Epidermal melanocyte (primary cell): ENCODE measurements around the gene DCXR.
A peak's percentile ranks its signal among the peaks of the same experiment; 100 is the strongest.
"Not testable (repeated sequence)": the region's sequence is repeated elsewhere in the genome, so short reads cannot be mapped to it uniquely, and the experiment has no call there.

Source experiments
- DNase-seq: peaks from one replicate; pipeline ENCODE4 v3.0.0; 2011; ENCODE audit warnings: low spot score; ENCODE audit not compliant: insufficient read length

The DCXR gene

DNA sequence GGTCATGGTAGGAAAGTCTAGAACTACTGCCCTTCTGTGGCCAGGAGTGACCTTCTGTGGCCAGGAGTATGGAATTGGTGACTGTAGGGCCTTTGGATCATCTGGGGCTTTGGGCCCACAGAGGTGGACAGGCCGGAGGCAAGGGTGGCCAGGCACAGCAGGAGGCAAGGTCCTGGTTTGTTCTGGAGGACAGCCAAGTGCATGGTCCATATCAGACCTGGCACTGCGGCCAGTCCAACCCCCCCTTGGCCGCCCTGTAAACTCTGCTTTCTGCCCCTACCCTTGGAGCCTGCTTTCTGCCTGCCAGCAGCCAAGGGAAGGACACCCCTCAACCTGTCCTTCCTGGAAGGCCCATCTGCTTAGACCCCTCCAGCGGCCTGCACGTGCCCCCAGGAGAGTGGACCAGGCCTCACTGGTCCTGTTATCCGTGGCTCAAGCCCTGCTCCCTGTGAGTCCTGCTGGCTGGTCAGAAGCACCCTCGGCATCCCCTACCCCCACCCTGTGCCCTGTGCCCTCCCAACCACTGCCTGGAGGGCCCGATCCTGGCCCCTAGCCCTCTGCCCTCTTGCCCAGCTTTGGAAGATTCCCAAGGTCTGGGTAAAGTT, 2.3 kb upstream of the DCXR start:
- no peak for DNase-seq

DNA sequence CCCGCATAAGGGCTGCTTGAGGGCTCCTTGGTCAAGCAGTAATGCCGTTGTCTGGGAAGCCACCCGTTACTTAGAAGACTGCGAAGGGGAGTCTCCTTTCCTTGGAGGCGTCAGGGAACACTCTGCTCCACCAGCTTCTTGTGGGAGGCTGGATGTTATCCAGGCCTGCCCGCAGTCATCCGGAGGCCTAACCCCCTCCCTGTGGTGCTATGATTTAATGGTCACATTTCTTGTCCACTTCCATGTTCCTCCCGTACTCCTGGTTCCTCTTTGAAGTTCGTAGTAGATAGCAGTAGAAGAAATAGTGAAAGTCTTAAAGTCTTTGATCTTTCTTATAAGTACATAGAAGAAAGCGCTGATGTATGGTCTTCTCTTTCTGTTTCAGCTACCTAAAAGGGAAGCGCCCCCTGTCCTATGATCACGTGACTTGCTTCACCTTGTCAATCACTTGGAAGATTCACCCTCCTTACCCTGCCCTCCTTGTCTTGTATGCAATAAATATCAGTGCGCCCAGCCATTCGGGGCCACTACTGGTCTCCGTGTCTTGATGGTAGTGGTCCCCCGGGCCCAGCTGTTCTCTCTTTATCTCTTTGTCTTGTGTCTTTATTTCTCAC, 1.4 kb upstream of the DCXR start:
- DNase-seq: not testable (repeated sequence)

DNA sequence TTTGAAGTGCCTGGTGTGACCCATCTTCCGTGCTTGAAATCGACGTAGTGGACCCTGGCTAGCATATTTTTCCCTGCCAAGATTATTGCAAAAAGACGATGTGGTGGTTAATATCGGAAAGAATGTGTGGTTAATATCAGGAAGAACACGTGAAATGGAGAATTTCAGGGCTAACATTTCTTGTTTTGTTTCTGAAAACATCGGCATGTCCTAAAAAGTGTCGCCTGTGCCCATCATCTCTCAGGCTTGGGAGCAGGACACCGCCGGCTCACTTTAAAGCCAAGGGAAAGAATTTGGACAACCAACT, 345 bp upstream of the DCXR start:
- no peak for DNase-seq

DNA sequence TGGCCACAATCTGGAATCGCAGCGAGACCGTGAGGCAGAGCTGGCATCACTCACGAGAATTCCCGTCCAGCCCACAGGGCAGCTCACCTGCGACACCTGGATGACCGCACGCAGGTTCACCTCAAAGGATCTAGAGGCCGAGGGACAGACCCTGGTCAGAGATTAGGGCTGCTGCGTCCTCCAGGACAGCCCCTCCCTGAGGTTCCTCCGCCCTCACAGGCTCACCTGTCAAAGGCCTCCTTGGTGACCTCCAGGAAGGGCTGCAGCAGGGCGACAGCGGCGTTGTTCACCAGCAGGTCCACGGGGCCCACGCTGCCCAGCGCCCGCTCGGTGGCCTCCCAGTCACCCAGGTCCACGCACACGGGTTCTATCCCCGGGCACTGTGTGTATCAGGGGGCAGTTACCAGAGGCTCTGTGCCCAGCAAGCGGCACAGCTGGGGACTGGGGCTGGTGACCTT, 834 bp downstream of the DCXR start:
- no peak for DNase-seq

- DNase-seq: no peak
Measured at GRCh38 chr17:82035956-82036633, 1.4 kb downstream of the DCXR start.

DNA sequence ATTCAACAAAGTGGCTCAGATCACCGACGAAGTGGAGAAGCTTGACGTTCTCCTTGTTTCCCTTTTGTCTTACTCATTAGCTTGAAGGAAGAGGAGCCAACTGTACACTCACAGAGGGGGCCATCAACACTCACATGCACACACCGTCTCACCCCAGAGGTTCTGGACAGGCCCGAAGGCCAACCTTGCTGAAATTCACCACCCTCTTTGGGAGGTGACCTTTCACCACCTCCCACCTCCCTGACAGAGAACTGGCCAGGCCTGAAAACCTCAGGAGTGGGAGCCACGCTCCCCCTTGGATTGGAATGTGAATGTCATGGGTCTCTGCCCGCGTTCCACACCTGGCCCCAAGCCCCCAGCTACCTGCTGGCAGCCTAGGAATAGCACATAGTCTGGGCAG, 2.0 kb downstream of the DCXR start:
- DNase-seq: no peak

- no peak for DNase-seq
Measured at GRCh38 chr17:82034371-82035011, 3.0 kb downstream of the DCXR start.

GRCh38 chr17:82033359-82034085, 4.0 kb downstream of the DCXR start:
- no peak for DNase-seq

GRCh38 chr17:82031885-82032627, 5.4 kb downstream of the DCXR start:
- no peak for DNase-seq

DNA sequence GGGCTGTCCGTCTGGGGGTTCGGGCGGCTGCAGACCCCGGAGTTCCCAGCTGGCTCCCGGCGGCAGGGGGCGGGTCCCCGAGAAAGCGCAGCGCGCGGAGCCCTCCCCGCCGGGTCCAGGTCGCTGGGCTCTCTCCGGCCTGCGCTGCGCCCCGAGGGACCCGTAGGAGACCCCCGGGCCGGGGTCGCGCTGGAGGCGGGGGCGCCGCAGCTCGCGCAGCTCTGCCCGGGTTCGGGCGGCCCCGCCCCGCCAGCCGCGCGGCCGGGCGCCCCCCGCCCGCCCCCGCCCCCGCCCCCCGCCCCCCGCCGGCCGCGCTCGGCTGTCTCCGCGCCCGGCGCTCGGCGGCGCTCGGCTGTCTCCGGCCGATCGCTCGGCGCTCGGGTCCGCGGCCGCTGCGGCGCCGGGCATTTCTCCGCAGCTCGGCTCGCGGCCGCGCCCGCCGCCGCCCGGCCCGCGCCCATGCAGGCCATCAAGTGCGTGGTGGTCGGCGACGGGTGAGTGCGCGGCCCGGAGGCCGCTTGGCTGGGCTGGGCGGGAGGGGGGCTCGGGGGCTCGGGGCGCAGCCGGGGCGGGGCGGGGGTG, 6.1 kb downstream of the DCXR start, which contains the start of gene RAC3:
RAC3 (plus strand) TSS at position 376 of the 582 bp plus-strand sequence; CDS start at position 460, 84 bp downstream.
- peak; percentile 61 for DNase-seq

- peak; percentile 92 for DNase-seq
Measured at GRCh38 chr17:82030470-82031302, 6.8 kb downstream of the DCXR start.

DNA sequence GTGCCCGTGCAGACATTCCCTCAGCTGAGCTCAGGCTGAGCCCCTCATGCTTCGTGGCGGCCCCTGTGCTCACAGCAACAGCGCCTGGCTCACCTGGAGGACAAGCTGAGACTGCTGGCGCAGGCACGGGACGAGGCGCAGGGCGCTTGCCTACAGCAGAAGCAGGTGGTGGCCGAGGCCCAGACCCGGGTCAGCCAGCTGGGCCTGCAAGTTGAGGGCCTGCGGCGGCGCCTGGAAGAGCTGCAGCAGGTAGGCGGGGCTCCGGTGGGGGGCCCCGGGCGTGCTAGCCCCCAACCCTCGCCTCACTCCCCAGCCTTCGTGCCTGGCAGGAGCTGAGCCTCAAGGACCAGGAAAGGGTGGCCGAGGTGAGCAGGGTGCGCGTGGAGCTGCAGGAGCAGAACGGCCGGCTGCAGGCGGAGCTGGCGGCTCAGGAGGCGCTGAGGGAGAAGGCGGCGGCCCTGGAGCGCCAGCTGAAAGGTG, 7.5 kb downstream of the DCXR start:
- DNase-seq: no peak

DNA sequence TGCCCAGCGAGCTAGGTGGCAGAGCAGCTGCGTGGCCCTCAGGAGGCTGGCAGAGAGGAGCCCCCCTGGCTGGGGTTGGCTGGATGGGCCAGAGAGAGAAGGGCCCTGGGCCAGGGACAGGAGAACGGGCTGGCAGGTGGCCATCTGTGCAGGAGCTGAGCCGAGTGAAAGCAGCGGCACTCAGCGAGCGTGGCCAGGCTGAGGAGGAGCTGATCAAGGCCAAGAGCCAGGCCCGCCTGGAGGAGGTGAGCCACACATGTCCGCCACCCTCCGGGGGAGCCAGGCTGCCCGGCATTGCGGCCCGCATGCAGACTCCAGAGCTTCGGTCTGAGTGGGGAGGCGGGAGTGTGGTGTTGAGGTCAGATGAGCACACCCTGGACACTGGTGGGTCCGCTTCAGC, 8.1 kb downstream of the DCXR start:
- DNase-seq: no peak

DNA sequence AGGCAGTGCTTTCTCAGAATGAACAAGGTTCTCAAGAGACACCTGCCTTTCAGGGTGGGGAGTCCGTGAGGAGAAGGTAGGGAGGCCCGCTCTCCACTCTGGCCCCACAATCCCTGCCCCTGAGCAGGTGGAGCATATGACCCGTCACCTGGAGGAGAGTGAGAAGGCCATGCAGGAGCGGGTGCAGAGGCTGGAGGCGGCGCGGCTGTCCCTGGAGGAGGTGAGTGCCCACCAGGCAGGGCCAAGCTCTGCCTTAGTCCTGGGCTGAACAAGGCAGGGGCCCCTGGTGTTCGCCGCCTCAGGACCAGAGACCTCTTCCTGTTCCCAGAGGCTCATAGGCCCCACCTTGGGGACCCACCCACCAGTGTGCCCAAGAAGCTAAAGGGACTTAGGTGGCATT, 8.5 kb downstream of the DCXR start:
- no peak for DNase-seq

DNA sequence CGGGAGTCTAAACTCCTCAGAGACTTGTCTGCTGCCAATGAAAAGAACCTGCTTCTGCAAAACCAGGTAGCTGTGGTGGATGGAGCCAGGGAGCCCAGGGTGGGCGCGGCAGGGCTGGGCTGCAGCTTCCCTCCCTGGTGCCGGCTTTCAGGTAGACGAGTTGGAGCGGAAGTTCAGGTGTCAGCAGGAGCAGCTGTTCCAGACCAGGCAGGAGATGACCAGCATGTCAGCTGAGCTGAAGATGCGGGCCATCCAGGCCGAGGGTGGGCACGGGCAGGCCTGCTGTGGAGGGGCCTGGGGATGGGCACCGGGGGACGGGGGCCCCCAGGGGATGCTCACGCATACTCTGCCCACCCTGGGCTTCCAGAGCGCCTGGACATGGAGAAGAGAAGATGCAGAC, 9.3 kb downstream of the DCXR start:
- no peak for DNase-seq

- DNase-seq: no peak
Measured at GRCh38 chr17:82025401-82026107, 11.9 kb downstream of the DCXR start.

- no peak for DNase-seq
Measured at GRCh38 chr17:82024859-82025258, 12.6 kb downstream of the DCXR start.

- no peak for DNase-seq
Measured at GRCh38 chr17:82023447-82024241, 13.9 kb downstream of the DCXR start.
